GM06990 (cell line): ENCODE results near the gene MCU.
"Not testable (repeated sequence)": the region's sequence is repeated elsewhere in the genome, so short reads cannot be mapped to it uniquely, and the experiment has no call there.

Experiments
- DNase-seq: peaks from one replicate; pipeline ENCODE4 v3.0.0-alpha.2; 2011; ENCODE audit not compliant: insufficient read length; ENCODE audit errors: extremely low read depth
- H3K27me3 ChIP-seq: replicated peaks from 2 replicates; pipeline ENCODE4 v1.6.0; 2011; ENCODE audit warnings: low read length; ENCODE audit not compliant: control insufficient read depth, insufficient read depth
- H3K36me3 ChIP-seq: 2 replicates; pipeline ENCODE4 v1.5.1; 2011; ENCODE audit warnings: low read length; ENCODE audit not compliant: control insufficient read depth, insufficient read depth
- H3K4me3 ChIP-seq: replicated peaks from 2 replicates; pipeline ENCODE4 v1.5.1; 2011; ENCODE audit warnings: low read depth, mild to moderate bottlenecking, control low read depth, low read length
- CTCF ChIP-seq: IDR thresholded peaks from 2 replicates; pipeline ENCODE4 v1.5.1; 2011; ENCODE audit warnings: low read length, control low read depth, mild to moderate bottlenecking, inconsistent platforms; ENCODE audit not compliant: insufficient read depth, poor library complexity, severe bottlenecking

The MCU gene

GRCh38 chr10:72660220-72660619 is 31.7 kb upstream of the MCU start:
- DNase-seq: no peak
- no peak for TF ChIP-seq CTCF
- H3K4me3 ChIP-seq: no peak overlapping the region
- no peaks in the 10 kb centered on the region for H3K36me3 ChIP-seq
- no peaks in the 10 kb centered on the region for H3K27me3 ChIP-seq

- no peak for DNase-seq
- Histone ChIP-seq H3K27me3 (no peaks in the 10 kb centered on the region), H3K4me3 (no peak overlapping the region), H3K36me3 (no peaks in the 10 kb centered on the region)
- no peak for TF ChIP-seq CTCF
Measured at GRCh38 chr10:72661431-72661830, 30.5 kb upstream of the MCU start.

GRCh38 chr10:72663971-72664370 is 28.0 kb upstream of the MCU start:
- H3K27me3 ChIP-seq: no peaks in the 10 kb centered on the region
- H3K4me3 ChIP-seq: no peak overlapping the region
- DNase-seq: no peak
- no peak for TF ChIP-seq CTCF
- no peaks in the 10 kb centered on the region for H3K36me3 ChIP-seq

- no peak for TF ChIP-seq CTCF
- no peaks in the 10 kb centered on the region for H3K27me3 ChIP-seq
- DNase-seq: no peak
- H3K36me3 ChIP-seq: no peaks in the 10 kb centered on the region
- H3K4me3 ChIP-seq: no peak overlapping the region
Measured at GRCh38 chr10:72665925-72666324, 26.0 kb upstream of the MCU start.

GRCh38 chr10:72667207-72667864 is 24.6 kb upstream of the MCU start:
- no peaks in the 10 kb centered on the region for H3K36me3 ChIP-seq
- DNase-seq: no peak
- no peak overlapping the region for H3K4me3 ChIP-seq
- no peak for TF ChIP-seq CTCF
- no peaks in the 10 kb centered on the region for H3K27me3 ChIP-seq

- DNase-seq: no peak
- H3K27me3 ChIP-seq: no peaks in the 10 kb centered on the region
- TF ChIP-seq CTCF: no peak
- no peaks in the 10 kb centered on the region for H3K36me3 ChIP-seq
- H3K4me3 ChIP-seq: no peak overlapping the region
Measured at GRCh38 chr10:72673280-72673679, 18.7 kb upstream of the MCU start.

- DNase-seq, H3K4me3 ChIP-seq, H3K27me3 ChIP-seq, H3K36me3 ChIP-seq: not testable (repeated sequence)
Measured at GRCh38 chr10:72674174-72674573, 17.8 kb upstream of the MCU start.
